Measurements from ENCODE around the gene TNMD. TPM values are rescaled to one million over a fixed set of nuclear protein-coding genes. Genes with fewer than 3 reads are reported as not detected.

Gene TNMD
- total RNA-seq, 1 experiment from 2014 or later, result not detected

DNA sequence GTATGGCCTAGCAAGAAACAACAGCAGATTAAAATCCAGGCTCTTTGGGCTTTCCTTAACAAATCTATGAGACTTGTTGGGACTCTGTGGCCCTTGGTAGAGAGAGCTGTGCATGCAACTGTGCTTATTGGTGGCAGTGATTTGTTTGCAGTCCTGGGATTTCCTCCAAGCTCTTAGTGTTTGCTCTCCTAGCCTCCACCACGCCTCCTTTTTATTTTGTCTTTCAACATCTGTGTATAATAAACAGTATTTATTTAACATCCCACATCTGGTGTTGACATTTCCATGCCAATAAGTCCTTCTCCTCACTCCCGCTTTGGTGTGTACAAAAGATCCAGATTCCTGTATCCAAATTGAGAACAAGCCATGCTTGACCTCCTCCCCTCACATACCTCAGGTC is 3.1 kb downstream of the TNMD start:
- no peaks in the 10 kb centered on the region for H3K9me2 ChIP-seq (ENCODE audit: insufficient read depth)
- H4K20me1 ChIP-seq (ENCODE audit: insufficient read depth), result no peaks in the 10 kb centered on the region
- ChIA-PET POLR2A (no interaction called here), CTCF (no interaction called here), RAD21 (ENCODE audit: low non-redundant PET in 1 of 2, low total read pairs in 2 of 2, uncharacterized antibody in 2 of 2, unreplicated experiment in 2 of 2) (no interaction called here)
- BruUV-seq (replicated peaks), result no TSS peak
- no peak overlapping the region for H3K4me2 ChIP-seq (ENCODE audit: low read length)
- H3K27ac ChIP-seq (ENCODE audit: low read depth, low read length), result no peak overlapping the region
- TF ChIP-seq FOSL1 (IDR thresholded peaks at IDR 0.05; ENCODE audit: low read depth) (no peak), EZH2 (IDR thresholded peaks at IDR 0.05) (no peak), POLR2AphosphoS5 (IDR thresholded peaks at IDR 0.05; ENCODE audit: low read depth, low read length) (no peak), CEBPB (IDR thresholded peaks at IDR 0.05; ENCODE audit: low read depth) (no peak), JUND (IDR thresholded peaks at IDR 0.05) (no peak), RAD21 (IDR thresholded peaks at IDR 0.05; ENCODE audit: low read depth) (no peak), ZFX (IDR thresholded peaks at IDR 0.05) (no peak), EZH2phosphoT487 (IDR thresholded peaks at IDR 0.05; ENCODE audit: borderline replicate concordance) (no peak), POLR2A (IDR thresholded peaks at IDR 0.05; ENCODE audit: borderline replicate concordance, extremely low read depth, insufficient read depth, insufficient read length) (no peak), ELF1 (IDR thresholded peaks at IDR 0.05; ENCODE audit: borderline replicate concordance, low read depth) (no peak), SIN3A (IDR thresholded peaks at IDR 0.05; ENCODE audit: low read depth) (no peak), CBX3 (IDR thresholded peaks at IDR 0.05; ENCODE audit: low read depth) (no peak), EGR1 (IDR thresholded peaks at IDR 0.05; ENCODE audit: low read depth) (no peak), SP1 (IDR thresholded peaks at IDR 0.05; ENCODE audit: low read depth) (no peak)
- TF ChIP-seq, protein P1, sequence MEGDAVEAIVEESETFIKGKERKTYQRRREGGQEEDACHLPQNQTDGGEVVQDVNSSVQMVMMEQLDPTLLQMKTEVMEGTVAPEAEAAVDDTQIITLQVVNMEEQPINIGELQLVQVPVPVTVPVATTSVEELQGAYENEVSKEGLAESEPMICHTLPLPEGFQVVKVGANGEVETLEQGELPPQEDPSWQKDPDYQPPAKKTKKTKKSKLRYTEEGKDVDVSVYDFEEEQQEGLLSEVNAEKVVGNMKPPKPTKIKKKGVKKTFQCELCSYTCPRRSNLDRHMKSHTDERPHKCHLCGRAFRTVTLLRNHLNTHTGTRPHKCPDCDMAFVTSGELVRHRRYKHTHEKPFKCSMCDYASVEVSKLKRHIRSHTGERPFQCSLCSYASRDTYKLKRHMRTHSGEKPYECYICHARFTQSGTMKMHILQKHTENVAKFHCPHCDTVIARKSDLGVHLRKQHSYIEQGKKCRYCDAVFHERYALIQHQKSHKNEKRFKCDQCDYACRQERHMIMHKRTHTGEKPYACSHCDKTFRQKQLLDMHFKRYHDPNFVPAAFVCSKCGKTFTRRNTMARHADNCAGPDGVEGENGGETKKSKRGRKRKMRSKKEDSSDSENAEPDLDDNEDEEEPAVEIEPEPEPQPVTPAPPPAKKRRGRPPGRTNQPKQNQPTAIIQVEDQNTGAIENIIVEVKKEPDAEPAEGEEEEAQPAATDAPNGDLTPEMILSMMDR (IDR thresholded peaks at IDR 0.05 in 2 of 3, conservative IDR thresholded peaks at IDR 0.05 in 1 of 3; ENCODE audit: borderline replicate concordance in 1 of 3, insufficient read depth in 1 of 3, low read depth in 2 of 3, low read length in 2 of 3), result no peak
- TF ChIP-seq, protein P2, sequence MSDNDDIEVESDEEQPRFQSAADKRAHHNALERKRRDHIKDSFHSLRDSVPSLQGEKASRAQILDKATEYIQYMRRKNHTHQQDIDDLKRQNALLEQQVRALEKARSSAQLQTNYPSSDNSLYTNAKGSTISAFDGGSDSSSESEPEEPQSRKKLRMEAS (IDR thresholded peaks at IDR 0.05), result no peak
- TF ChIP-seq, protein P3, sequence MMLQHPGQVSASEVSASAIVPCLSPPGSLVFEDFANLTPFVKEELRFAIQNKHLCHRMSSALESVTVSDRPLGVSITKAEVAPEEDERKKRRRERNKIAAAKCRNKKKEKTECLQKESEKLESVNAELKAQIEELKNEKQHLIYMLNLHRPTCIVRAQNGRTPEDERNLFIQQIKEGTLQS (IDR thresholded peaks at IDR 0.05), result no peak
- TF ChIP-seq, protein P4, sequence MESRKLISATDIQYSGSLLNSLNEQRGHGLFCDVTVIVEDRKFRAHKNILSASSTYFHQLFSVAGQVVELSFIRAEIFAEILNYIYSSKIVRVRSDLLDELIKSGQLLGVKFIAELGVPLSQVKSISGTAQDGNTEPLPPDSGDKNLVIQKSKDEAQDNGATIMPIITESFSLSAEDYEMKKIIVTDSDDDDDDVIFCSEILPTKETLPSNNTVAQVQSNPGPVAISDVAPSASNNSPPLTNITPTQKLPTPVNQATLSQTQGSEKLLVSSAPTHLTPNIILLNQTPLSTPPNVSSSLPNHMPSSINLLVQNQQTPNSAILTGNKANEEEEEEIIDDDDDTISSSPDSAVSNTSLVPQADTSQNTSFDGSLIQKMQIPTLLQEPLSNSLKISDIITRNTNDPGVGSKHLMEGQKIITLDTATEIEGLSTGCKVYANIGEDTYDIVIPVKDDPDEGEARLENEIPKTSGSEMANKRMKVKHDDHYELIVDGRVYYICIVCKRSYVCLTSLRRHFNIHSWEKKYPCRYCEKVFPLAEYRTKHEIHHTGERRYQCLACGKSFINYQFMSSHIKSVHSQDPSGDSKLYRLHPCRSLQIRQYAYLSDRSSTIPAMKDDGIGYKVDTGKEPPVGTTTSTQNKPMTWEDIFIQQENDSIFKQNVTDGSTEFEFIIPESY (IDR thresholded peaks at IDR 0.05; ENCODE audit: extremely low read depth, insufficient replicate concordance, low read length), result no peak
- TF ChIP-seq, protein P5, sequence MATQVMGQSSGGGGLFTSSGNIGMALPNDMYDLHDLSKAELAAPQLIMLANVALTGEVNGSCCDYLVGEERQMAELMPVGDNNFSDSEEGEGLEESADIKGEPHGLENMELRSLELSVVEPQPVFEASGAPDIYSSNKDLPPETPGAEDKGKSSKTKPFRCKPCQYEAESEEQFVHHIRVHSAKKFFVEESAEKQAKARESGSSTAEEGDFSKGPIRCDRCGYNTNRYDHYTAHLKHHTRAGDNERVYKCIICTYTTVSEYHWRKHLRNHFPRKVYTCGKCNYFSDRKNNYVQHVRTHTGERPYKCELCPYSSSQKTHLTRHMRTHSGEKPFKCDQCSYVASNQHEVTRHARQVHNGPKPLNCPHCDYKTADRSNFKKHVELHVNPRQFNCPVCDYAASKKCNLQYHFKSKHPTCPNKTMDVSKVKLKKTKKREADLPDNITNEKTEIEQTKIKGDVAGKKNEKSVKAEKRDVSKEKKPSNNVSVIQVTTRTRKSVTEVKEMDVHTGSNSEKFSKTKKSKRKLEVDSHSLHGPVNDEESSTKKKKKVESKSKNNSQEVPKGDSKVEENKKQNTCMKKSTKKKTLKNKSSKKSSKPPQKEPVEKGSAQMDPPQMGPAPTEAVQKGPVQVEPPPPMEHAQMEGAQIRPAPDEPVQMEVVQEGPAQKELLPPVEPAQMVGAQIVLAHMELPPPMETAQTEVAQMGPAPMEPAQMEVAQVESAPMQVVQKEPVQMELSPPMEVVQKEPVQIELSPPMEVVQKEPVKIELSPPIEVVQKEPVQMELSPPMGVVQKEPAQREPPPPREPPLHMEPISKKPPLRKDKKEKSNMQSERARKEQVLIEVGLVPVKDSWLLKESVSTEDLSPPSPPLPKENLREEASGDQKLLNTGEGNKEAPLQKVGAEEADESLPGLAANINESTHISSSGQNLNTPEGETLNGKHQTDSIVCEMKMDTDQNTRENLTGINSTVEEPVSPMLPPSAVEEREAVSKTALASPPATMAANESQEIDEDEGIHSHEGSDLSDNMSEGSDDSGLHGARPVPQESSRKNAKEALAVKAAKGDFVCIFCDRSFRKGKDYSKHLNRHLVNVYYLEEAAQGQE (IDR thresholded peaks at IDR 0.05; ENCODE audit: low read depth), result no peak
- H3K27me3 ChIP-seq (ENCODE audit: insufficient read depth, low read length), result peaks cover 28% of the 10 kb centered on the region; the same call in 1 of the 2 replicates
- H3K9me3 ChIP-seq (ENCODE audit: control insufficient read depth in 1 of 2, insufficient read depth in 1 of 2, low read depth in 1 of 2, low read length in 2 of 2), result no peaks in the 10 kb centered on the region
- intact Hi-C loops (cut with micrococcal nuclease), result no loop called here
- no peaks in the 10 kb centered on the region for H3K4me1 ChIP-seq (ENCODE audit: control insufficient read depth in 1 of 2, insufficient read depth in 2 of 2, low read length in 2 of 2)
- DNase-seq (ENCODE audit: low read depth, low spot score) (no peak), ATAC-seq (no peak)
- no peaks in the 10 kb centered on the region for H3K36me3 ChIP-seq (ENCODE audit: control insufficient read depth in 1 of 2, insufficient read depth in 2 of 2, low read length in 2 of 2)
- no peaks in the 10 kb centered on the region for H3K79me2 ChIP-seq (ENCODE audit: insufficient read depth, low read length)
- no peak overlapping the region for H3K4me3 ChIP-seq (replicated peaks in 1 of 2; ENCODE audit: low read depth in 1 of 2, low read length in 2 of 2)
- no peak overlapping the region for H2AFZ ChIP-seq (ENCODE audit: low read depth, low read length, poor library complexity, severe bottlenecking)
- H3K9ac ChIP-seq (ENCODE audit: low read length), result no peak overlapping the region
